ENCODE measurements around the gene IGSF23.
"Not testable (repeated sequence)": the region's sequence is repeated elsewhere in the genome, so short reads cannot be mapped to it uniquely, and the experiment has no call there.

The IGSF23 gene

GRCh38 chr19:44611812-44612295 is 1.5 kb upstream of the IGSF23 start:
- no peak for DNase-seq (ENCODE audit: low read depth, low spot score)

- no peak for DNase-seq (ENCODE audit: low read depth, low spot score)
Observed at GRCh38 chr19:44614313-44614712, 950 bp downstream of the IGSF23 start.

- DNase-seq (ENCODE audit: low read depth, low spot score), result no peak
Observed at GRCh38 chr19:44615863-44616247, 2.5 kb downstream of the IGSF23 start.

- DNase-seq (ENCODE audit: low read depth, low spot score), result no peak
Observed at GRCh38 chr19:44617110-44617880, 3.9 kb downstream of the IGSF23 start.

- no peak for DNase-seq (ENCODE audit: low read depth, low spot score)
Observed at GRCh38 chr19:44618640-44619357, 5.4 kb downstream of the IGSF23 start.

GRCh38 chr19:44620667-44621066 is 7.3 kb downstream of the IGSF23 start:
- DNase-seq (ENCODE audit: low read depth, low spot score), result no peak

GRCh38 chr19:44621367-44621766 is 8.0 kb downstream of the IGSF23 start:
- DNase-seq (ENCODE audit: low read depth, low spot score), result no peak

GRCh38 chr19:44623080-44623479 is 9.7 kb downstream of the IGSF23 start:
- DNase-seq (ENCODE audit: low read depth, low spot score), result no peak

- no peak for DNase-seq (ENCODE audit: low read depth, low spot score)
Observed at GRCh38 chr19:44623626-44624025, 10.3 kb downstream of the IGSF23 start.

- no peak for DNase-seq (ENCODE audit: low read depth, low spot score)
Observed at GRCh38 chr19:44624840-44625354, 11.5 kb downstream of the IGSF23 start.

GRCh38 chr19:44625637-44626036 is 12.3 kb downstream of the IGSF23 start:
- not testable (repeated sequence) for DNase-seq (ENCODE audit: low read depth, low spot score)

GRCh38 chr19:44626048-44626624 is 12.8 kb downstream of the IGSF23 start:
- DNase-seq (ENCODE audit: low read depth, low spot score), result no peak

GRCh38 chr19:44627631-44628030 is 14.3 kb downstream of the IGSF23 start:
- no peak for DNase-seq (ENCODE audit: low read depth, low spot score)

GRCh38 chr19:44628793-44629192 is 15.4 kb downstream of the IGSF23 start:
- no peak for DNase-seq (ENCODE audit: low read depth, low spot score)

- not testable (repeated sequence) for DNase-seq (ENCODE audit: low read depth, low spot score)
Observed at GRCh38 chr19:44631611-44632010, 18.2 kb downstream of the IGSF23 start.

- DNase-seq (ENCODE audit: low read depth, low spot score), result not testable (repeated sequence)
Observed at GRCh38 chr19:44634058-44634457, 20.7 kb downstream of the IGSF23 start.

GRCh38 chr19:44634785-44635184 is 21.4 kb downstream of the IGSF23 start:
- DNase-seq (ENCODE audit: low read depth, low spot score), result no peak

GRCh38 chr19:44635581-44636438 is 22.4 kb downstream of the IGSF23 start:
- DNase-seq (ENCODE audit: low read depth, low spot score), result peak; percentile 45

GRCh38 chr19:44636439-44637389 is 23.4 kb downstream of the IGSF23 start:
- DNase-seq (ENCODE audit: low read depth, low spot score), result no peak

GRCh38 chr19:44637390-44637764 is 24.0 kb downstream of the IGSF23 start:
- DNase-seq (ENCODE audit: low read depth, low spot score), result no peak
